Measurements from ENCODE around the gene MEGF6.

MEGF6 gene

DNA sequence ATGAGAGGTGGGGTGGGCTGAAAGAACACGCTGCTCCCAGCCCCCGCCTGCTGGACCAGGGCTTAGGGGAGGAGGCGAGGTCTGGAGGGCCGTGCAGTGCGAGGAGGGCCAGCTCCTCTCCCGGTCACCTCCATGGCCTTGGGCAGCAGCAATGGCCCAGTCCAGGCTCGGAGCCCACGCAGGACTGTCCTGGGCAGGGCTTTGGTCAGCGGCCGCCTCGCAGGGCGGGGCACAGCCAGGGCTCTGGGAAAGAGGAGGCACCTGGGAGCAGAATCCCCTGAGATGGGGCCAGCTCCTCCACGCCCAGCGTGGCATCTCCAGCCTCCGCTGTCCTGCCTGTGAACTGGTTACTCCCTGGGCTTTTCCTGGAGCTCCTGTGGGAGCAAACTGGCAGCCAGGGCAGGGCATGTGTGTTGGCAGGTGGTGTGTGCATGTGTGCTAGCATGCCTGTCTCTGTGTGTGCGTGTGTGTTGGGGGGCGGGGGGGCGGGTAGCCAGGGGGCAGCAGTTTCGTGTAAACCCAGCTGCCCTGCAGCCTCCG is 129.4 kb downstream of the MEGF6 start:
- DNase-seq (ENCODE audit: low spot score in 2 of 2), result no peak
- no peak for ATAC-seq
- Mint-ChIP-seq H3K36me3 (no peaks in the 10 kb centered on the region), H3K4me1 (no peaks in the 10 kb centered on the region), H3K4me3 (no peak overlapping the region), H3K27ac (no peak overlapping the region), H3K9me3 (no peaks in the 10 kb centered on the region)

GRCh38 chr1:3481046-3481445 is 130.3 kb downstream of the MEGF6 start:
- ATAC-seq, result no peak
- no peak for DNase-seq (ENCODE audit: low spot score in 2 of 2)
- H3K4me1 Mint-ChIP-seq, result no peaks in the 10 kb centered on the region
- no peaks in the 10 kb centered on the region for H3K9me3 Mint-ChIP-seq
- H3K36me3 Mint-ChIP-seq, result no peaks in the 10 kb centered on the region
- H3K27ac Mint-ChIP-seq, result no peak overlapping the region
- no peak overlapping the region for H3K4me3 Mint-ChIP-seq

DNA sequence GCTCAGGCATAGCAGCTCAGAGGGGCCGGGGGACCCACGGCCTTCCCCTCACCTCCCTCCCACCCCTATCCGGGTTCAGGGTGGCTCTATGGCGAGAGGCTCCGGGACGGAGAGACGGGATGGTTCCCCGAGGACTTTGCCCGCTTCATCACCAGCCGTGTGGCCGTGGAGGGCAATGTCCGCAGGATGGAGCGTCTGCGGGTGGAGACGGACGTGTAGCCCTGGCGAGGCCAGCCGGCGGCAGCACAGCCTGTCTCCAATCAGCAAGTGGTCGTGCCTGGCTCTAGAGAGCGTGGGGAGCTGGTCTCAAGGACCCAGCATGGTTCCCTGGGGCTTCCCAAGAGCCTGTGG is 131.0 kb downstream of the MEGF6 start:
- H3K36me3 Mint-ChIP-seq, result no peaks in the 10 kb centered on the region
- H3K4me1 Mint-ChIP-seq, result no peaks in the 10 kb centered on the region
- DNase-seq (ENCODE audit: low spot score in 2 of 2), result no peak
- ATAC-seq, result no peak
- H3K4me3 Mint-ChIP-seq, result no peak overlapping the region
- H3K27ac Mint-ChIP-seq, result no peak overlapping the region
- no peaks in the 10 kb centered on the region for H3K9me3 Mint-ChIP-seq

GRCh38 chr1:3479511-3480368 is 131.6 kb downstream of the MEGF6 start:
- no peak overlapping the region for H3K27ac Mint-ChIP-seq
- ATAC-seq (no peak), DNase-seq (ENCODE audit: low spot score in 2 of 2) (no peak)
- no peaks in the 10 kb centered on the region for H3K4me1 Mint-ChIP-seq
- H3K9me3 Mint-ChIP-seq, result no peaks in the 10 kb centered on the region
- H3K36me3 Mint-ChIP-seq, result no peaks in the 10 kb centered on the region
- no peak overlapping the region for H3K4me3 Mint-ChIP-seq

- Mint-ChIP-seq H3K36me3 (no peaks in the 10 kb centered on the region), H3K9me3 (no peaks in the 10 kb centered on the region), H3K4me1 (no peaks in the 10 kb centered on the region), H3K4me3 (no peak overlapping the region), H3K27ac (no peak overlapping the region)
- no peak for ATAC-seq
- DNase-seq (ENCODE audit: low spot score in 2 of 2), result no peak
Measured at GRCh38 chr1:3478187-3478586, 133.1 kb downstream of the MEGF6 start.

DNA sequence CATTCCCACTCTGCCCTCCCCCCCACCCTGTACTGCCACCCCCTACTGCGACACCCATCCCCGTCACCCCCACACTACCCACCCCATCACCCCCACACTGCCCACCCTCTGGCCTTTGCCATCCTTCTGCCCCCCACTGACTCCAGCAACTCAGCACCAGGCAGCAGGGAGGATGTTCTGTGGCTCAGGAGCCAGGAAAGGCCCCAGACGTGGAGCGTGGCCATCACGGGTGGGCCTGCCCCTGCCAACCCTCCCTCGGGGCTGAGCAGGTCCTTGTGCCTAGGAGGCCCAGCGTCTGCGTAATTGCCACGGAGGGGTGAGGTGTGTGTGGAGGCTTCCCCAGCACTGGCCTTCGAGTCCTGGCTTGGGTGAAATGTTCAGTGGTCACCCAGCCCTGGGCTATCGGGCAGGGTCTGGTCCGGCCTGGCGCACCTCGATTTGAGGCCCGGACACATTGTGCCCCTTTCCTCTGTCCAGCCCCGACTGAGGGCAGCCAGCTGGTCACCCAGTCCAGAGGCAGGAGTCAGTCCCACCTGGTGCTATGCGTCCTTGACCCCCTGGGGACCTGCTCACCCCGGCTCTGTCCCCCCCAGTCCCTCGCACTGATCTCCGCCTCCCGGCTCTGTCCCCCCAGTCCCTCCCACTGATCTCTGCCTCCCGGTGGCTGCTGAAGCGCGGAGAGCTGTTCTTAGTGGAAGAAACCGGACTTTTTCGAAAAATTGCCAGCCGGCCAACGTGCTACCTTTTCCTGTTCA is 133.9 kb downstream of the MEGF6 start:
- no peaks in the 10 kb centered on the region for H3K36me3 Mint-ChIP-seq
- no peak for DNase-seq (ENCODE audit: low spot score in 2 of 2)
- no peak overlapping the region for H3K27ac Mint-ChIP-seq
- no peak for ATAC-seq
- H3K4me3 Mint-ChIP-seq, result no peak overlapping the region
- no peaks in the 10 kb centered on the region for H3K4me1 Mint-ChIP-seq
- H3K9me3 Mint-ChIP-seq, result no peaks in the 10 kb centered on the region

- Mint-ChIP-seq H3K36me3 (no peaks in the 10 kb centered on the region), H3K4me3 (no peak overlapping the region), H3K27ac (no peak overlapping the region), H3K4me1 (no peaks in the 10 kb centered on the region), H3K9me3 (no peaks in the 10 kb centered on the region)
- ATAC-seq (no peak), DNase-seq (ENCODE audit: low spot score in 2 of 2) (no peak)
Measured at GRCh38 chr1:3476666-3477065, 134.6 kb downstream of the MEGF6 start.

GRCh38 chr1:3475839-3476573 is 135.3 kb downstream of the MEGF6 start:
- Mint-ChIP-seq H3K9me3 (no peaks in the 10 kb centered on the region), H3K4me3 (no peak overlapping the region), H3K36me3 (no peaks in the 10 kb centered on the region), H3K27ac (no peak overlapping the region), H3K4me1 (no peaks in the 10 kb centered on the region)
- DNase-seq (ENCODE audit: low spot score in 2 of 2), result no peak
- no peak for ATAC-seq

GRCh38 chr1:3474421-3474820 is 136.9 kb downstream of the MEGF6 start:
- Mint-ChIP-seq H3K9me3 (no peaks in the 10 kb centered on the region), H3K4me3 (no peak overlapping the region), H3K4me1 (peaks cover 8% of the 10 kb centered on the region), H3K36me3 (no peaks in the 10 kb centered on the region), H3K27ac (no peak overlapping the region)
- ATAC-seq (no peak), DNase-seq (ENCODE audit: low spot score in 2 of 2) (no peak)

GRCh38 chr1:3474016-3474415 is 137.3 kb downstream of the MEGF6 start:
- H3K9me3 Mint-ChIP-seq, result no peaks in the 10 kb centered on the region
- no peak for DNase-seq (ENCODE audit: low spot score in 2 of 2)
- no peak overlapping the region for H3K27ac Mint-ChIP-seq
- no peak overlapping the region for H3K4me3 Mint-ChIP-seq
- peaks cover 8% of the 10 kb centered on the region for H3K4me1 Mint-ChIP-seq
- H3K36me3 Mint-ChIP-seq, result no peaks in the 10 kb centered on the region
- no peak for ATAC-seq

DNA sequence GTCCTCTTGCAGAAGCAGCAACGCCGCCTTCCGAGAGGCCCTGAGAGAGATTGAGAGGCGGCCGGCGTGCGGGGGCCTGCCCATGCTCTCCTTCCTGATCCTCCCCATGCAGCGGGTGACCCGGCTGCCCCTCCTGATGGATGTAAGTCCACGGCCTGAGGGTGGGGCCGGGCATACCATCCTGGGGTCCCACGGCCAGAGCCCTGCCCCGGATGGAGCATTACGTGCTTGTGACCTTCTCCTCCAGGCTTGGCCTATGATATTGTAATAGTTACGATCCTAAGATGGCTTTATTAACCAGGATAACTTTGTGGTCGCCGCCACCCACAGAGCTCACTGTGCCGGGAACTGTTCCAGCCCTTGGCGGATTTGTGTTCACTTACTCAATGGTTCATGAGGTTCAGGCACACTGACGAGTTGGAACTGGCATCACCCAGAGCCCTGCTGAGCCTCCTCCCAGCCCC is 137.9 kb downstream of the MEGF6 start:
- no peak overlapping the region for H3K4me3 Mint-ChIP-seq
- H3K9me3 Mint-ChIP-seq, result no peaks in the 10 kb centered on the region
- no peak for DNase-seq (ENCODE audit: low spot score in 2 of 2)
- peaks cover 8% of the 10 kb centered on the region for H3K4me1 Mint-ChIP-seq
- H3K36me3 Mint-ChIP-seq, result no peaks in the 10 kb centered on the region
- no peak for ATAC-seq
- H3K27ac Mint-ChIP-seq, result no peak overlapping the region

DNA sequence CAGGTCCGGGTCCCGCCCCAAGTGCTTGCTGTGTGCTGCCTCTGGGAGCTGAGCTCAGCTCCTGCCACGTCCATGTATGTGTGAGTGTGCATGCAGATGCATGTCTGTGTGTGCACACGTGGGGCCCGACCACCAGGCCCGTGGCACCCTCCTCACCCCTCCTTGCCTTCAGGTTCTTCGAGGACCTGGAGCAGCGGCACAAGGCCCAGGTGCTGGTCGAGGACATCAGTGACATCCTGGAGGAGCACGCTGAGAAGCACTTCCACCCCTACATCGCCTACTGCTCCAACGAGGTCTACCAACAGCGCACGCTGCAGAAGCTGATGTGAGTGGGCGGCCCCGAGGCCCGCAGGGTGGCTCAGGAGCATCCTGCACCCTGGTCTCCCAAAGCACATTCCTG is 138.4 kb downstream of the MEGF6 start:
- ATAC-seq (no peak), DNase-seq (ENCODE audit: low spot score in 2 of 2) (no peak)
- no peaks in the 10 kb centered on the region for H3K9me3 Mint-ChIP-seq
- no peaks in the 10 kb centered on the region for H3K36me3 Mint-ChIP-seq
- H3K4me3 Mint-ChIP-seq, result no peak overlapping the region
- no peak overlapping the region for H3K27ac Mint-ChIP-seq
- peaks cover 8% of the 10 kb centered on the region for H3K4me1 Mint-ChIP-seq

- H3K27ac Mint-ChIP-seq, result no peak overlapping the region
- no peak overlapping the region for H3K4me3 Mint-ChIP-seq
- peaks cover 8% of the 10 kb centered on the region for H3K4me1 Mint-ChIP-seq
- H3K36me3 Mint-ChIP-seq, result no peaks in the 10 kb centered on the region
- no peaks in the 10 kb centered on the region for H3K9me3 Mint-ChIP-seq
- no peak for ATAC-seq
- DNase-seq (ENCODE audit: low spot score in 2 of 2), result no peak
Measured at GRCh38 chr1:3472088-3472850, 139.0 kb downstream of the MEGF6 start.

DNA sequence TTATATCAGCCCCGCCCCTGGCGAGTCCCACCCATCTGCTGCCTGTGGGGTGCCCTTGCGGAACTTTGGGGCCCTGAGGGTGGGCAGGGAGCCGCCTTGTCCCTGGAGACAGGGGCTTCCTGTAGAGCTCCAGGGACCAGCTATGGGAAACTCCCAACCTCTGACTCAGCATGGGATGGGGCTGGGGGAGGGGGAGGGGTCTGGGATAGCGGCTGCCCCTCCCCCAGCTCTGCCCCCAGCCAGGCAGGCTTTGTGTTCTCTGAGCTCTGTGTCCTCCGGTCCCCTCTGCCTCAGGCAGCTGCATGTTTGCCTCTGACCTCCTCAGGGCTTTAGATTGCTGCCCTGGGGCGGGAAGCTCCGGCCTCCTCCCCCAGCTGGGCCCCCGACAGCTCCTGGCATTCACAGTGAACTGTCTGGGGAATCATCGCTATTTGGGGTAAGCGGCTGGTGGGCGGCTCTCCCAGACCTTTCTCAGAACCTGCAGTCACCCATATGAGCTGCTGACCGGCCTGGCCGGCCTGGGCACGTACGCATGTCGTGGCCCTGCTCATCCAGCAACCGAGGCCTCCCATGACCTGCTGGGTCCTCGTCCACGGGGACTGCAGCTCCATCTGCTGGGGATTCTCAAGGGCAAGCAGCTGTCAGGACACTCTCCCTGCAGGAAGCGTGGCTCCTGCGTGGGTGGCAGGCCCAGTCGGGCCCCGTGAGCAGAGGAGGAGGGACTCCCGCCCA is 139.8 kb downstream of the MEGF6 start:
- no peak for DNase-seq (ENCODE audit: low spot score in 2 of 2)
- no peaks in the 10 kb centered on the region for H3K9me3 Mint-ChIP-seq
- H3K4me3 Mint-ChIP-seq, result no peak overlapping the region
- no peak overlapping the region for H3K27ac Mint-ChIP-seq
- H3K4me1 Mint-ChIP-seq, result peaks cover 8% of the 10 kb centered on the region
- no peak for ATAC-seq
- no peaks in the 10 kb centered on the region for H3K36me3 Mint-ChIP-seq

Data from stimulated activated effector memory CD8-positive, alpha-beta T cell treated with anti-CD3 and anti-CD28 coated beads, Interleukin-12 subunit alpha, Interleukin-12 subunit beta, amount 100 ng/mL, for 72 hours (primary cell).